HL-60 (cell line): ENCODE measurements around the gene GTPBP3.

Experiments used
- CTCF ChIP-seq: IDR thresholded peaks from one replicate; pipeline ENCODE4 v1.5.1; 2011; ENCODE audit warnings: low read length, control low read depth, inconsistent platforms; ENCODE audit not compliant: insufficient read depth
- POLR2AphosphoS5 ChIP-seq: IDR thresholded peaks from 2 replicates; pipeline ENCODE4 v1.6.1; 2012; ENCODE audit warnings: low read depth
- SPI1 ChIP-seq: IDR thresholded peaks from 2 replicates; pipeline ENCODE4 v1.6.1; 2012; ENCODE audit warnings: low read depth, mild to moderate bottlenecking, borderline replicate concordance
- TF ChIP-seq, protein P1 (sequence below): IDR thresholded peaks from 2 replicates; pipeline ENCODE4 v1.6.1; 2012; ENCODE audit warnings: low read depth; ENCODE audit not compliant: insufficient replicate concordance

- TF ChIP-seq CTCF (no peak), POLR2AphosphoS5 (no peak), SPI1 (no peak)
- TF ChIP-seq, protein P1, sequence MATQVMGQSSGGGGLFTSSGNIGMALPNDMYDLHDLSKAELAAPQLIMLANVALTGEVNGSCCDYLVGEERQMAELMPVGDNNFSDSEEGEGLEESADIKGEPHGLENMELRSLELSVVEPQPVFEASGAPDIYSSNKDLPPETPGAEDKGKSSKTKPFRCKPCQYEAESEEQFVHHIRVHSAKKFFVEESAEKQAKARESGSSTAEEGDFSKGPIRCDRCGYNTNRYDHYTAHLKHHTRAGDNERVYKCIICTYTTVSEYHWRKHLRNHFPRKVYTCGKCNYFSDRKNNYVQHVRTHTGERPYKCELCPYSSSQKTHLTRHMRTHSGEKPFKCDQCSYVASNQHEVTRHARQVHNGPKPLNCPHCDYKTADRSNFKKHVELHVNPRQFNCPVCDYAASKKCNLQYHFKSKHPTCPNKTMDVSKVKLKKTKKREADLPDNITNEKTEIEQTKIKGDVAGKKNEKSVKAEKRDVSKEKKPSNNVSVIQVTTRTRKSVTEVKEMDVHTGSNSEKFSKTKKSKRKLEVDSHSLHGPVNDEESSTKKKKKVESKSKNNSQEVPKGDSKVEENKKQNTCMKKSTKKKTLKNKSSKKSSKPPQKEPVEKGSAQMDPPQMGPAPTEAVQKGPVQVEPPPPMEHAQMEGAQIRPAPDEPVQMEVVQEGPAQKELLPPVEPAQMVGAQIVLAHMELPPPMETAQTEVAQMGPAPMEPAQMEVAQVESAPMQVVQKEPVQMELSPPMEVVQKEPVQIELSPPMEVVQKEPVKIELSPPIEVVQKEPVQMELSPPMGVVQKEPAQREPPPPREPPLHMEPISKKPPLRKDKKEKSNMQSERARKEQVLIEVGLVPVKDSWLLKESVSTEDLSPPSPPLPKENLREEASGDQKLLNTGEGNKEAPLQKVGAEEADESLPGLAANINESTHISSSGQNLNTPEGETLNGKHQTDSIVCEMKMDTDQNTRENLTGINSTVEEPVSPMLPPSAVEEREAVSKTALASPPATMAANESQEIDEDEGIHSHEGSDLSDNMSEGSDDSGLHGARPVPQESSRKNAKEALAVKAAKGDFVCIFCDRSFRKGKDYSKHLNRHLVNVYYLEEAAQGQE, result no peak
Observed at GRCh38 chr19:17325881-17326594, 11.3 kb upstream of the GTPBP3 start.
